Measurements from ENCODE around the gene WDFY4. TPM values are rescaled to one million over a fixed set of nuclear protein-coding genes. Genes with fewer than 3 reads are reported as not detected.
A peak's percentile ranks its signal among the peaks of the same experiment; 100 is the strongest.

Gene WDFY4
- total RNA-seq, 1 experiment from 2014 or later, result 0.23 TPM

DNA sequence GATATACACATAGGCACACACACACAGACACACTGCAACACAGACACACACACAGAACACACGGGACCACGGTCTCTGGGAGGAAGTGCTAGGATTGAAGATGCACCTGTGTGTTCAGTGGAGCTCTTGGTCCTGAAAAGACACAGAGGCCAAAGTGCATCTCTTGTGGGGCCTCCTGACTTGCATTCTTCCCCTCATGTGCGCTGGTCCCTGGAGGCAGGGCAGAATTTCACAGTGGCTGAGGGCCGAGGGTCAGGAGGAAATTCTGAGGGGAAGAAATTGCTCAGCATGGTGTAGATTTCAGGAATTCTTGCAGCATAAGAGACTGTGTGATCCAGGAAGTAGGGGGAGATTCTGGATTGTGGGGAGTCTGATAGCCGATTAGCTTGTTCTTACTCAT, 35.9 kb downstream of the WDFY4 start:
- H3K9me3 ChIP-seq (ENCODE audit: control insufficient read depth, insufficient read depth, low read depth, low read length), result no peaks in the 10 kb centered on the region
- peaks cover 2% of the 10 kb centered on the region for H3K27me3 ChIP-seq (ENCODE audit: control insufficient read depth, insufficient read depth, low read length)
- intact Hi-C loops (cut with micrococcal nuclease; ENCODE audit: unreplicated experiment) (no loop called here), in situ Hi-C loops (cut with HindIII; ENCODE audit: low pct_unique_long_range_greater_than_20kb, low sequenced_read_pairs) (no loop called here)
- TF ChIP-seq SIN3A (IDR thresholded peaks at IDR 0.05; ENCODE audit: borderline replicate concordance, insufficient read depth, low read depth, low read length) (no peak), POLR2AphosphoS5 (IDR thresholded peaks at IDR 0.05; ENCODE audit: low read depth, low read length) (no peak), TCF7L2 (IDR thresholded peaks at IDR 0.05; ENCODE audit: low read depth, low read length) (no peak)
- TF ChIP-seq, protein P1, sequence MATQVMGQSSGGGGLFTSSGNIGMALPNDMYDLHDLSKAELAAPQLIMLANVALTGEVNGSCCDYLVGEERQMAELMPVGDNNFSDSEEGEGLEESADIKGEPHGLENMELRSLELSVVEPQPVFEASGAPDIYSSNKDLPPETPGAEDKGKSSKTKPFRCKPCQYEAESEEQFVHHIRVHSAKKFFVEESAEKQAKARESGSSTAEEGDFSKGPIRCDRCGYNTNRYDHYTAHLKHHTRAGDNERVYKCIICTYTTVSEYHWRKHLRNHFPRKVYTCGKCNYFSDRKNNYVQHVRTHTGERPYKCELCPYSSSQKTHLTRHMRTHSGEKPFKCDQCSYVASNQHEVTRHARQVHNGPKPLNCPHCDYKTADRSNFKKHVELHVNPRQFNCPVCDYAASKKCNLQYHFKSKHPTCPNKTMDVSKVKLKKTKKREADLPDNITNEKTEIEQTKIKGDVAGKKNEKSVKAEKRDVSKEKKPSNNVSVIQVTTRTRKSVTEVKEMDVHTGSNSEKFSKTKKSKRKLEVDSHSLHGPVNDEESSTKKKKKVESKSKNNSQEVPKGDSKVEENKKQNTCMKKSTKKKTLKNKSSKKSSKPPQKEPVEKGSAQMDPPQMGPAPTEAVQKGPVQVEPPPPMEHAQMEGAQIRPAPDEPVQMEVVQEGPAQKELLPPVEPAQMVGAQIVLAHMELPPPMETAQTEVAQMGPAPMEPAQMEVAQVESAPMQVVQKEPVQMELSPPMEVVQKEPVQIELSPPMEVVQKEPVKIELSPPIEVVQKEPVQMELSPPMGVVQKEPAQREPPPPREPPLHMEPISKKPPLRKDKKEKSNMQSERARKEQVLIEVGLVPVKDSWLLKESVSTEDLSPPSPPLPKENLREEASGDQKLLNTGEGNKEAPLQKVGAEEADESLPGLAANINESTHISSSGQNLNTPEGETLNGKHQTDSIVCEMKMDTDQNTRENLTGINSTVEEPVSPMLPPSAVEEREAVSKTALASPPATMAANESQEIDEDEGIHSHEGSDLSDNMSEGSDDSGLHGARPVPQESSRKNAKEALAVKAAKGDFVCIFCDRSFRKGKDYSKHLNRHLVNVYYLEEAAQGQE (IDR thresholded peaks at IDR 0.05; ENCODE audit: insufficient read depth in 1 of 2, low read depth in 2 of 2, low read length in 1 of 2), result no peak
- TF ChIP-seq, protein P2, sequence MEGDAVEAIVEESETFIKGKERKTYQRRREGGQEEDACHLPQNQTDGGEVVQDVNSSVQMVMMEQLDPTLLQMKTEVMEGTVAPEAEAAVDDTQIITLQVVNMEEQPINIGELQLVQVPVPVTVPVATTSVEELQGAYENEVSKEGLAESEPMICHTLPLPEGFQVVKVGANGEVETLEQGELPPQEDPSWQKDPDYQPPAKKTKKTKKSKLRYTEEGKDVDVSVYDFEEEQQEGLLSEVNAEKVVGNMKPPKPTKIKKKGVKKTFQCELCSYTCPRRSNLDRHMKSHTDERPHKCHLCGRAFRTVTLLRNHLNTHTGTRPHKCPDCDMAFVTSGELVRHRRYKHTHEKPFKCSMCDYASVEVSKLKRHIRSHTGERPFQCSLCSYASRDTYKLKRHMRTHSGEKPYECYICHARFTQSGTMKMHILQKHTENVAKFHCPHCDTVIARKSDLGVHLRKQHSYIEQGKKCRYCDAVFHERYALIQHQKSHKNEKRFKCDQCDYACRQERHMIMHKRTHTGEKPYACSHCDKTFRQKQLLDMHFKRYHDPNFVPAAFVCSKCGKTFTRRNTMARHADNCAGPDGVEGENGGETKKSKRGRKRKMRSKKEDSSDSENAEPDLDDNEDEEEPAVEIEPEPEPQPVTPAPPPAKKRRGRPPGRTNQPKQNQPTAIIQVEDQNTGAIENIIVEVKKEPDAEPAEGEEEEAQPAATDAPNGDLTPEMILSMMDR (IDR thresholded peaks at IDR 0.05), result no peak
- BruUV-seq (replicated peaks), result no TSS peak
- H3K4me3 ChIP-seq (ENCODE audit: low read depth in 2 of 2, low read length in 2 of 2), result no peak overlapping the region
- no peaks in the 10 kb centered on the region for H3K4me1 ChIP-seq (ENCODE audit: control insufficient read depth, insufficient read depth, low read length)
- no peak for DNase-seq (ENCODE audit: low read depth, low spot score)
- CTCF ChIA-PET, result interaction anchor here (0.6 kb wide), 1 partner anchor 65 kb away, joined by 3 read pairs; no protein-coding TSS in a partner anchor
- H3K36me3 ChIP-seq (ENCODE audit: control insufficient read depth, insufficient read depth, low read length), result no peaks in the 10 kb centered on the region
- POLR2A ChIA-PET, result no interaction called here
- no peak for ATAC-seq
- no peak overlapping the region for H3K27ac ChIP-seq (ENCODE audit: low read length)

DNA sequence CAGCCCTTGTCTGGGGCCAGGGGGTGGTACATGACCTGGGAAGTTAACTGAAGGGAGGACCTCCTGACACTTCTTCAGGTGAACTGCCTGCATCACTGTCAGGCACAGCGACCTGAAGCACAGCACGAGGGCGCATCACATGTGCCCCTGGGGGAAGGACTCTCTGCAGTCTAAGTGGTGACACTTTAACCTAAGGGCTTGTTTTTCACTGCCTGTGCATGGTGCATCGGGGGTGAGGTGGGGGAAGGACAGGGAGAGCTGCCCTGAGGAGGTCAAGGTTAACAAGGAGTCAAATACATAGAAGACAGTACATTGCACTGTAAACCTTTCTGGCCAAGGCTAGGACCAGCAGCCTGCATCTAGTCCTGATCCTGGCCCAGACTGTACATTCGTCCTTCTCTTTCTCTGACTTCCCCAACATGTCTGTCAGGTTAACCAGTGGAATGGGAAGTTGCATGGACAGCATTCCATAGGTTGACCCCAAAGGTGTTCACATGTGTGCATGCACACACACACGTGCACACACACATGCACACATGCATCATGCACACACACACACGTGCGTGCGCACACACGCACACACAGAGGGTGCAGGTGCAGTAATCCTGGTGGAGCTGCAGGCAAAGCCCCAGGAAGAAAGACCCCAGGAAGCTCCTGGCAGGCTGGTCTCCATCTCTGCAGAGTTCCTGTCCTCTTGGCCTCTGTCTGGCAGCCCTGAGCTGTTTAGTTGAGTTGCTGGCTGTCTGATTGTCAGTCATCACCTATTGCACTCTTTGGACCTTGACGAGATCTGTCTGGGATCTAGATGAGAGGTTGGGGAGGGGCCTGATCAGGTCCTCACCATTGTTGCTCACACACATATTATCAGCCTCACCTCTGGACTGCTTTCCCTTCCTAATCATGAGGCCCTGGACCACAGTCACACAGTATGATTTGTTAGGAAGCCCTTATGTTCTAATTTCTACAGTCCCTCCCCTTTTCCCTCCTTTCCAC, 37.8 kb downstream of the WDFY4 start:
- Histone ChIP-seq H3K9me3 (ENCODE audit: control insufficient read depth, insufficient read depth, low read depth, low read length) (no peaks in the 10 kb centered on the region), H3K27ac (ENCODE audit: low read length) (no peak overlapping the region), H3K4me3 (ENCODE audit: low read depth in 2 of 2, low read length in 2 of 2) (no peak overlapping the region), H3K27me3 (ENCODE audit: control insufficient read depth, insufficient read depth, low read length) (peaks cover 6% of the 10 kb centered on the region), H3K36me3 (ENCODE audit: control insufficient read depth, insufficient read depth, low read length) (no peaks in the 10 kb centered on the region), H3K4me1 (ENCODE audit: control insufficient read depth, insufficient read depth, low read length) (no peaks in the 10 kb centered on the region)
- intact Hi-C loops (cut with micrococcal nuclease; ENCODE audit: unreplicated experiment), result no loop called here
- ATAC-seq, result 0 out of 2 replicates have a peak, but pooled peaks have one; percentile 36
- BruUV-seq (replicated peaks), result no TSS peak
- DNase-seq (ENCODE audit: low read depth, low spot score), result no peak
- TF ChIP-seq, protein P2 (IDR thresholded peaks at IDR 0.05), result no peak
- no peak for TF ChIP-seq POLR2AphosphoS5 (IDR thresholded peaks at IDR 0.05; ENCODE audit: low read depth, low read length)
- no peak for TF ChIP-seq TCF7L2 (IDR thresholded peaks at IDR 0.05; ENCODE audit: low read depth, low read length)
- TF ChIP-seq, protein P1 (IDR thresholded peaks at IDR 0.05; ENCODE audit: insufficient read depth in 1 of 2, low read depth in 2 of 2, low read length in 1 of 2), result no peak
- TF ChIP-seq SIN3A (IDR thresholded peaks at IDR 0.05; ENCODE audit: borderline replicate concordance, insufficient read depth, low read depth, low read length), result no peak
- in situ Hi-C loops (cut with HindIII; ENCODE audit: low pct_unique_long_range_greater_than_20kb, low sequenced_read_pairs), result no loop called here
- ChIA-PET POLR2A (no interaction called here), CTCF (no interaction called here)
